GM12873 (cell line): Measurements from ENCODE around the gene CEACAM3.

Experiments used
- CTCF ChIP-seq: IDR thresholded peaks from 2 replicates; pipeline ENCODE4 v1.5.1; 2012; ENCODE audit warnings: low read depth, mild to moderate bottlenecking, moderate library complexity, low read length, control low read depth; ENCODE audit not compliant: insufficient read depth; ENCODE audit errors: missing control alignments

CEACAM3 gene

GRCh38 chr19:41799444-41800000, 3.1 kb downstream of the CEACAM3 start:
- TF ChIP-seq CTCF: no peak

- TF ChIP-seq CTCF: no peak
Measured at GRCh38 chr19:41801031-41801430, 4.6 kb downstream of the CEACAM3 start.

DNA sequence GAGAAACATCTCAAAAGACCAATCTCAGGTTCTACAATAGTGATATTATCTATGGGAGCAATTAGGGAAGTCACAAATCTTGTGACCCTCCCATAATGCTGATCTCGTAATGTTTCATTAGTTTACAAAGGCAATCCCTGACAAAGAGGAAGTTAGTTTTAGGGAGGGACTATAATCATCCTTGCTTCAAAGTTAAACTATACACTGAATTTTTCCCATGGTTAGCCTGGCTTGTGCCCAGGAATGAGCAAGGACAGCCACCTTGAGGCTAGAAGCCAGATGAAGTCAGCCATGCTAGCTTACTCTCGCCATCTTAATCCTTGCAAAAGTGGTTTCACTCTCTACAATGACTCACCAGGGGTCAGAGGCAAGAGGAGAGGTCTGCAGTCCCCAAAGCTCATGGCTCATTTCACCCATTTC, 5.4 kb downstream of the CEACAM3 start:
- TF ChIP-seq CTCF: no peak

DNA sequence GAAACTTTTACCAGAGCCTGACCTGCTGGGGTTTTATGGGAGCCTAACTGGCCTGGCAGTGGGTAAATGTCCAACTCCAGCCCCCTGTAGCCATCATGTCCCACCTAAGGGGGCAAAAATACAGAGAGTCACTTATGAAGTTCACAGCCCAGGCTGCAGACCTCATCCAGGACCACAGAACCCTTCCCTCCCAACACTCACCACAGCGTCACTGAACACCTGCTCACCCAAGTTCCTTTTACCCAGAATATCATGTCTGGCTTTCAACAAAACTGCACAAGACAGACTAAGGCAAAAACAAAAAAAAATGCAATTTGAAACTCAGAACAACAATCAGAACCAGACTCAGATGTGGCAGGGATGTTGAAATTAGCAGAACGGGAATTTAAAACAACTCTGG, 6.4 kb downstream of the CEACAM3 start:
- TF ChIP-seq CTCF: no peak

DNA sequence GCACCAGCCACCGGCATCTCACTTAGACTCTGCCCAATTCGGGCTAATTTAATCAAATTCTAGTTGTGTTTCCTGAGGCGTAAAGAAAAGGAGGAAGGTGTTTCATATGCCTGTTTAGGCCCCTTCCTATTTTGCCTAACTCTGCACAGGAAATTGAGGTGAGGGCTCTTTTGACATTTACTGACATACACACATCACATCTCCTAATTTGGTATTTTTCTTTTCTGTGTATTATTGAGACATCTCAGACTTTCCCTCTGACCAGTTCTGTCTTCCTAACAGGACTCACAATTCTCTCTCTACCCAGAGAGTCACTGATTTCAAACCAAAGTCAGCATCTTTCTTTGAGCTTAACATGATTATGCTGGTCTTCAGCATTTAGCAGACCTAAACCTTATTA, 7.9 kb downstream of the CEACAM3 start:
- no peak for TF ChIP-seq CTCF

DNA sequence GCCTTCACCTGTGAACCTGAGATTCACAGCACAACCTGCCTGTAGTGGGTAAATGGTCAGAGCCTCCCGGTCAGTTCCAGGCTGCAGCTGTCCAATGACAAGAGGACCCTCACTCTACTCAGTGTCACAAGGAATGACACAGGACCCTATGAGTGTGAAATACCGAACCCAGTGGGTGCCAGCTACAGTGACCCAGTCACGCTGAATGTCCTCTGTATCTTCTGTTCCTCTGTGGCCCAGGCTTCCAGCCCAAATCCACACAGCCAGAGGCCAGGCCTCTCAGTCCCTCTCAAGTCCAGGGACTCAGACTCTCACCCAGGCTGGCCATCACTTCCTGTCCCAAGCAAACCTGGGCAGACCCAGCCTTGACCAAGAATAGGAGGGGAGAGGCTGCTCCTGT, 10.8 kb downstream of the CEACAM3 start:
- no peak for TF ChIP-seq CTCF

GRCh38 chr19:41808663-41809566, 12.5 kb downstream of the CEACAM3 start:
- no peak for TF ChIP-seq CTCF
